A549 (cell line): ENCODE results near the gene PRKCQ.

ENCODE experiments used
- CBX2 ChIP-seq: fragments of 200-600 bp; sonication (generic); IDR thresholded peaks from 2 replicates; pipeline ENCODE4 v1.6.1; 2016; ENCODE audit warnings: low read depth, mild to moderate bottlenecking, borderline replicate concordance
- CEBPB ChIP-seq, 2 experiments: fragments of >200 bp in 1 of 2; sonication (Bioruptor Twin) in 1 of 2; formaldehyde crosslinking in 1 of 2; IDR thresholded peaks; 2 replicates each; pipeline ENCODE4 v1.6.1; 2012 to 2016
- CHD2 ChIP-seq: fragments of 150-350 bp; IDR thresholded peaks from 2 replicates; pipeline ENCODE4 v1.6.1; 2014; ENCODE audit warnings: low read length; ENCODE audit not compliant: partially characterized antibody
- CHD4 ChIP-seq: fragments of 200-600 bp; sonication (generic); IDR thresholded peaks from 2 replicates; pipeline ENCODE4 v1.6.1; 2016; ENCODE audit warnings: antibody characterized with exemption, mild to moderate bottlenecking, borderline replicate concordance
- HOXB13 ChIP-seq: fragments of 250-450 bp; sonication (Bioruptor Pico); IDR thresholded peaks from 2 replicates; pipeline ENCODE4 v1.5.0; 2020; ENCODE audit warnings: low read depth, mild to moderate bottlenecking, moderate library complexity
- JUN ChIP-seq, 2 experiments: fragments of >200 bp; sonication (Bioruptor Twin); formaldehyde crosslinking; IDR thresholded peaks; 2 replicates in 1 of 2; 3 replicates in 1 of 2; pipeline ENCODE4 v1.6.1; 2016 to 2017
- MYC ChIP-seq: IDR thresholded peaks from 2 replicates; pipeline ENCODE4 v1.6.1; 2012; ENCODE audit warnings: mild to moderate bottlenecking, inconsistent platforms, low read length, improper control_type of control experiment, borderline replicate concordance
- POLR2A ChIP-seq: IDR thresholded peaks from 2 replicates; pipeline ENCODE4 v1.6.1; 2012; ENCODE audit warnings: mild to moderate bottlenecking, low read length
- TP53 ChIP-seq: fragments of 250-450 bp; sonication (Bioruptor Pico); IDR thresholded peaks from 2 replicates; pipeline ENCODE4 v1.5.0; 2021; ENCODE audit warnings: mild to moderate bottlenecking, moderate library complexity
- TF ChIP-seq, protein P1 (sequence below): fragments of 250-450 bp; sonication (Bioruptor Pico); IDR thresholded peaks from 2 replicates; pipeline ENCODE4 v1.5.0; 2021; ENCODE audit warnings: mild to moderate bottlenecking, moderate library complexity, borderline replicate concordance
- TF ChIP-seq, protein P2 (sequence below): fragments of 200-600 bp; sonication (generic); IDR thresholded peaks from 2 replicates; pipeline ENCODE4 v1.6.1; 2016; ENCODE audit warnings: antibody characterized with exemption, mild to moderate bottlenecking, moderate library complexity
- TF ChIP-seq, protein P3 (sequence below): fragments of >200 bp; sonication (Bioruptor Twin); formaldehyde crosslinking; IDR thresholded peaks from 3 replicates; pipeline ENCODE4 v1.5.1; 2016
- TF ChIP-seq, protein P4 (sequence below): IDR thresholded peaks from 2 replicates; pipeline ENCODE4 v1.6.1; 2012
- TF ChIP-seq, protein P5 (sequence below): fragments of >200 bp; sonication (Bioruptor Twin); formaldehyde crosslinking; IDR thresholded peaks from 2 replicates; pipeline ENCODE4 v1.6.1; 2016

DNA sequence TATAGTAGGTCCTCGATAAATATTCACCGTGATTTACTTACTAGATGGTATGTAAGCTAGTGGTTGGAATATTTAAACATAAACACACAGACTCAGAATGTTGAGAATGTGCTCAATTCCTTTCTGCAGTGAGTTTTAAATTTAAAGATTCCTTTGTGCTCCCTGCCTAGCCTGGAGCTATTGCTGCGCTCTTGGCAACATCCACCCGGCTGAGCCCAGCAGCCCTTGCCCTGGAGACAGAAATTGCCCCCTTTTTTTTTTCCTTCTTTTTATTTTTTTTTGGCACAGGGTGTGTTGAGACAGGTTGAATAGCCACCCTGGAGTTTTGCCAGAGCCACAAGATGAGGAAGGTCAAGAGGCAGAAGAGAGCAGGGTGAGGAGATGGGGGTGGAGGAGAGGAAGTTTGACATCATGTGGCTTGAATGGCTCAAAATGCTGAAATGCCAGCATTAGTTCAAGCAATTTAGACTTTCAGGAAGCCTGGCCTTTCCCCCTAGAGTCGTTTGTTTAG is 180.8 kb downstream of the PRKCQ start:
- TF ChIP-seq MYC (no peak), JUN (IDR thresholded peaks at IDR 0.05) (no peak; a peak in 1 of 5 replicates), POLR2A (no peak), CHD4 (no peak), CHD2 (no peak), CEBPB (IDR thresholded peaks at IDR 0.05) (0 out of 4 replicates have a peak, but pooled peaks of 1 of the 2 experiments have one; percentile 11), TP53 (CRISPR knock-in tag) (no peak), CBX2 (no peak), HOXB13 (no peak)
- TF ChIP-seq, protein P1, sequence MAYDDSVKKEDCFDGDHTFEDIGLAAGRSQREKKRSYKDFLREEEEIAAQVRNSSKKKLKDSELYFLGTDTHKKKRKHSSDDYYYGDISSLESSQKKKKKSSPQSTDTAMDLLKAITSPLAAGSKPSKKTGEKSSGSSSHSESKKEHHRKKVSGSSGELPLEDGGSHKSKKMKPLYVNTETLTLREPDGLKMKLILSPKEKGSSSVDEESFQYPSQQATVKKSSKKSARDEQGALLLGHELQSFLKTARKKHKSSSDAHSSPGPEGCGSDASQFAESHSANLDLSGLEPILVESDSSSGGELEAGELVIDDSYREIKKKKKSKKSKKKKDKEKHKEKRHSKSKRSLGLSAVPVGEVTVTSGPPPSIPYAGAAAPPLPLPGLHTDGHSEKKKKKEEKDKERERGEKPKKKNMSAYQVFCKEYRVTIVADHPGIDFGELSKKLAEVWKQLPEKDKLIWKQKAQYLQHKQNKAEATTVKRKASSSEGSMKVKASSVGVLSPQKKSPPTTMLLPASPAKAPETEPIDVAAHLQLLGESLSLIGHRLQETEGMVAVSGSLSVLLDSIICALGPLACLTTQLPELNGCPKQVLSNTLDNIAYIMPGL (CRISPR knock-in tag): no peak
- TF ChIP-seq, protein P2, sequence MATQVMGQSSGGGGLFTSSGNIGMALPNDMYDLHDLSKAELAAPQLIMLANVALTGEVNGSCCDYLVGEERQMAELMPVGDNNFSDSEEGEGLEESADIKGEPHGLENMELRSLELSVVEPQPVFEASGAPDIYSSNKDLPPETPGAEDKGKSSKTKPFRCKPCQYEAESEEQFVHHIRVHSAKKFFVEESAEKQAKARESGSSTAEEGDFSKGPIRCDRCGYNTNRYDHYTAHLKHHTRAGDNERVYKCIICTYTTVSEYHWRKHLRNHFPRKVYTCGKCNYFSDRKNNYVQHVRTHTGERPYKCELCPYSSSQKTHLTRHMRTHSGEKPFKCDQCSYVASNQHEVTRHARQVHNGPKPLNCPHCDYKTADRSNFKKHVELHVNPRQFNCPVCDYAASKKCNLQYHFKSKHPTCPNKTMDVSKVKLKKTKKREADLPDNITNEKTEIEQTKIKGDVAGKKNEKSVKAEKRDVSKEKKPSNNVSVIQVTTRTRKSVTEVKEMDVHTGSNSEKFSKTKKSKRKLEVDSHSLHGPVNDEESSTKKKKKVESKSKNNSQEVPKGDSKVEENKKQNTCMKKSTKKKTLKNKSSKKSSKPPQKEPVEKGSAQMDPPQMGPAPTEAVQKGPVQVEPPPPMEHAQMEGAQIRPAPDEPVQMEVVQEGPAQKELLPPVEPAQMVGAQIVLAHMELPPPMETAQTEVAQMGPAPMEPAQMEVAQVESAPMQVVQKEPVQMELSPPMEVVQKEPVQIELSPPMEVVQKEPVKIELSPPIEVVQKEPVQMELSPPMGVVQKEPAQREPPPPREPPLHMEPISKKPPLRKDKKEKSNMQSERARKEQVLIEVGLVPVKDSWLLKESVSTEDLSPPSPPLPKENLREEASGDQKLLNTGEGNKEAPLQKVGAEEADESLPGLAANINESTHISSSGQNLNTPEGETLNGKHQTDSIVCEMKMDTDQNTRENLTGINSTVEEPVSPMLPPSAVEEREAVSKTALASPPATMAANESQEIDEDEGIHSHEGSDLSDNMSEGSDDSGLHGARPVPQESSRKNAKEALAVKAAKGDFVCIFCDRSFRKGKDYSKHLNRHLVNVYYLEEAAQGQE: no peak
- TF ChIP-seq, protein P3, sequence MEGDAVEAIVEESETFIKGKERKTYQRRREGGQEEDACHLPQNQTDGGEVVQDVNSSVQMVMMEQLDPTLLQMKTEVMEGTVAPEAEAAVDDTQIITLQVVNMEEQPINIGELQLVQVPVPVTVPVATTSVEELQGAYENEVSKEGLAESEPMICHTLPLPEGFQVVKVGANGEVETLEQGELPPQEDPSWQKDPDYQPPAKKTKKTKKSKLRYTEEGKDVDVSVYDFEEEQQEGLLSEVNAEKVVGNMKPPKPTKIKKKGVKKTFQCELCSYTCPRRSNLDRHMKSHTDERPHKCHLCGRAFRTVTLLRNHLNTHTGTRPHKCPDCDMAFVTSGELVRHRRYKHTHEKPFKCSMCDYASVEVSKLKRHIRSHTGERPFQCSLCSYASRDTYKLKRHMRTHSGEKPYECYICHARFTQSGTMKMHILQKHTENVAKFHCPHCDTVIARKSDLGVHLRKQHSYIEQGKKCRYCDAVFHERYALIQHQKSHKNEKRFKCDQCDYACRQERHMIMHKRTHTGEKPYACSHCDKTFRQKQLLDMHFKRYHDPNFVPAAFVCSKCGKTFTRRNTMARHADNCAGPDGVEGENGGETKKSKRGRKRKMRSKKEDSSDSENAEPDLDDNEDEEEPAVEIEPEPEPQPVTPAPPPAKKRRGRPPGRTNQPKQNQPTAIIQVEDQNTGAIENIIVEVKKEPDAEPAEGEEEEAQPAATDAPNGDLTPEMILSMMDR: no peak
- TF ChIP-seq, protein P4, sequence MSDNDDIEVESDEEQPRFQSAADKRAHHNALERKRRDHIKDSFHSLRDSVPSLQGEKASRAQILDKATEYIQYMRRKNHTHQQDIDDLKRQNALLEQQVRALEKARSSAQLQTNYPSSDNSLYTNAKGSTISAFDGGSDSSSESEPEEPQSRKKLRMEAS: peak; percentile 49; the same call in 1 of the 2 replicates
- TF ChIP-seq, protein P5, sequence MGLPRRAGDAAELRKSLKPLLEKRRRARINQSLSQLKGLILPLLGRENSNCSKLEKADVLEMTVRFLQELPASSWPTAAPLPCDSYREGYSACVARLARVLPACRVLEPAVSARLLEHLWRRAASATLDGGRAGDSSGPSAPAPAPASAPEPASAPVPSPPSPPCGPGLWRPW: no peak
